HG02763 (cell line): ENCODE measurements around the gene COL25A1.
"Not testable (repeated sequence)": the region's sequence is repeated elsewhere in the genome, so short reads cannot be mapped to it uniquely, and the experiment has no call there.

Experiments
- ATAC-seq: cut with Tn5 transposase; IDR thresholded peaks from one replicate; pipeline ENCODE4 v1.9.1; 2021; ENCODE audit warnings: mild to moderate bottlenecking, moderate library complexity; ENCODE audit not compliant: unreplicated experiment

Gene COL25A1

DNA sequence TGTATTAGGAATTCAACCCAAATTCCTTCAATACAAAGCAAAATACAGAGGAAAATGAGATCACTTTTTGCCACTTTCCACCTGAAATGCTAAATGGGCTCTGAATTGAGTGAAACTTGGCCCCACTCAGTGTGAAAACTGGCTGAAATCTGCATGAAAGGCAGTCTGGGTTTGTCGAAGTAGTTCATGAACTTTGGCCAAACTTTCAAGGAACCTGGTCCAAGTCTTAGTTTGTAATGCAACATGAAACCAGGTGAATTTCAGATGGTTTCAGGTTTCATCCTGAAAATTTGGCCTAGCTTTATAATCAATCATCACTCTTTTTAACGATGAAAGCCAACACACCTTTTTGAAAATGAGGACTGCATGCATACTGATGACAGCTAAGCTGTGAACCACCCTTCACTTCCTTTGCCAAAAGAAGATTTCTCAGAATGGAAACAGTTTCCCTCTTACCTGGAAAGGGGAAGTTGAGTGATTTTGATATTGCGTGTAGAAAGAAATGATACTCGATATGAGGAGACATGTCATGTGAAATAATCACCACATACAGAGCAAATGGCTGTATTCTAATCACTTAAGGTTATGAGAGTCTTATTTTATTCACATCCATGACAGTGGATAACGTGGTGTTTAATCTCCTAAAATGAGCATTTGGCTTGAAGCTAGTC lies 329.7 kb downstream of the COL25A1 start:
- ATAC-seq: no peak

DNA sequence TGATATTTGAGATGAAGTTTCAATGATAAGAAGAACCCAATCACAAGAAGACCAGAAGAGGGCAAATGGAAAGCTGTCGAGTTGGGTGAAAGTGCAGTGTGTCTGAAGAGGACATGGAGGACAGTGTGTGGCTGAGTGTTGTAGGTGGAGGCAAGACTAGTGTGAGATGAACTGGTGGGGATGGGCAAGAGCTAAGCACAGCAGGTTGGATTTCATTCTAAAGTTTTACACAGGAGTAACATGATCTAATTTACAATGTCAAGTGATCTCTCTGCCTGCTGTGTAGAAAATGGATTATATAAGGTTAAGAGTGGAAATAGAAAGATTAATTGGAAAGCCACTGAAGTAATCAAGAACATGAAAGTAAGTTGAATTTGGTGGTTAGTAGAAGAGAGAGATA lies 331.0 kb downstream of the COL25A1 start:
- no peak for ATAC-seq

DNA sequence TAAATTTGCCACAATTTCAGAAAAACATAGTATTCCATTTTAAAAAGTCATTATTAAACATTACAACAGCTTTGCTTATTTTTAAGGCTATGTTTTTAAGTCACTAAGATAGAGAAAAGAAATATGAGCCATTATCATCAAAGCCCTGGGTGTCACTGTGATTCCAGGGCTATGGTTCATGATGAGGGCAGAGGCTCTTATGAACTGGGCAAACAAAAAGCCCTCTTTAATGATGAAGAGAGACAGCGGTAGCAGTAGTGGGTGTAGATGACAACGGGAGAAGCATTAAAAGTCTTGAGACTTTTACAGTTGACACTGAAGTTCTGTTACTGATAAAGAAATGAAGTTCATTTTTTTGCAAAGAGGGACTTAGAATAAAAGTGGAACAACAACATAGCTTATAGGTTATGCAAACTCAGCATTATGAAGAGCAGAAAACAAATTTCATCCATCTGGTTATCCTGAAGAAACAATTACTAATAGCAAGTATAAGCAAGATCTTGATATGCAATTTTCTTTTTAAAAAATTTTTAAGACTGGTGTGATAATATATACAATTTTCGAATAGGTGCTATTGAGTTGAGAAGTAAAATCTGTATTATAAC lies 336.9 kb downstream of the COL25A1 start:
- ATAC-seq: no peak

DNA sequence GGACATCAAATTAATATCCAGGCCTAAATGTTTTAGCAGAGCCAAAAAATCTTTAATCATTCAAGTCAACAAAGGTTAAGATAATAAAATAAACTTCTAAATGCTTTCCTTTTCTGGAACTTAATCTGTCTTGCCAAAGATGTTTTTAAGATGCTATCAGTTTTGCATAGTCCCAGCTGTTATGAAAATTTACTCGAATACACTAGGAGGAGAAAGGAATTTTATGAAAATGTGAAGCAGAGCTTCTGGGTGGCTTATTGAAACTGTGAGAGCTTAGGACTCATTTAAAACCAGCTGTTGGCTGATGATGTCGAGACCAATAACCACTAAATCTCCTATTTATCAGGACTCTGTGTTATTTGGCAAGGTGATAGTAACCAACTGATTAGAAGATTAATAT lies 337.4 kb downstream of the COL25A1 start:
- no peak for ATAC-seq

DNA sequence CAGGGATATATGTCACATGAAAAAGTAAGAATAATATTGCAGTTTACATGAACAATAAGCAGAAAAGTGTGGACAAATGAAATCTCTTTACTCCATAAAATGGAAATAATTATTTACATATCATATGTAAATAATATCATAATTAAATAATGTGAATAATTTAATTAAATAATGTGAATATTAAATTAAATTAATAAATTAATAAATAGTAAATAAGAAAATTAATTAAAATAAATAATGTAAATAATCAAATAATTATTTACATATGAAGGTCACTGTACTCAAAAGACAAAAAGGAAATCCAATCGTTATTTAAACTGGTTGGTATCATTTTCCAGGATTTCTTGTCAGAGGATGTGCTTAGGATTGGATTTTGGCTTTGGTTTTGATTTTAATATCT lies 338.5 kb downstream of the COL25A1 start:
- ATAC-seq: no peak

DNA sequence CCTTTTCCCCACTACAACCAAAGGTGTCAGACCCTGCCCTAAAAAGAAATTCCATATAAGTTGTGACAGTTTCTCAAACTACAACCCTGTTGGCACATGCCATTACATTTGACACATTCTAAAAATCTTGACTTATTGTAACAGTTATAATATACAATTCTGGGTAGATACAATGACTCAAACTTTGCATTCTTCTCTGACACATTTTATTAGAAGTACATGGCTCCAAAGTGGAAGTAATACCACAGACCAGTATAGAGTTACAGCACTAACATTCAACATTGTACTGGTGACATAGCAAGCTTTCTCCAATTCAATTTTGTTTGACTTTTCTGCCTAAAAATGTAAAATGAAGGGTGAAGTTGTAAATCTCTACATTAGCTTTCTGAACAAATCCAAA lies 343.0 kb downstream of the COL25A1 start:
- ATAC-seq: no peak

DNA sequence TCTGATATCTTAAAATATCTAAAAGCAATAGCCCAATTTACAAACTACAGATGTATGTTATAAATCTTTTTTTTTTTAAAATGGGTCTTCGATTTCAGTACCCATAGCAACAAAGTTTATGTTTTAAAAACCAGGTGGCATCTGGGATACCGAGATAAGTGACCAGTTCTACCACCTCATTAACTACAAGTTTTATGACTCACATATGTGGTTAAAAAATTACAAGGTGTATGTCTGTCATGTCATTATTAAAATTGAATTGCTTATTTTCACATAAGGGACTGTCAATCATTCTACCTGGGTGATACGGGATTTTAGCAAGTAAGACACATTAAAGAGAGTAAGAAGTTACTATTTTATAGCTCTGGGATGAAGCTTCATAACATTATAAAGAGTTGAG lies 347.6 kb downstream of the COL25A1 start:
- ATAC-seq: no peak

DNA sequence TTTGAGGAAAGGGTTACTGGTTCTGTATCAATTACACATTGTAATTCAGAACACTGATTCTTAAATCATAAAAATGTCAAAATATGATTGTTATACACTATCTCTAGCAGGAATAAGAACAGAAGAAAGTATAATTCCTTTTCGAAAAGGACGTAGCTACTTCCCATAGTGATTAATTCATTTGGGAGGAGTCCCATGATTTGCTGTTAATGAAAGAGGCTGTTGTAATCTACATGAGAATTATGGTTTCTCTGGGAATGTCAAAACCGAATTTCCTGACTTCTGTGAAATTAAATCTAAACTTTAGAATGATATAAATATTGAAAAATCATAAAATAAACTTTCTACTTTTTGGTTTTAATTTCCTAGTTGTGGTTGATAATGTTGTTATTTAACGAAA lies 348.5 kb downstream of the COL25A1 start:
- ATAC-seq: no peak

DNA sequence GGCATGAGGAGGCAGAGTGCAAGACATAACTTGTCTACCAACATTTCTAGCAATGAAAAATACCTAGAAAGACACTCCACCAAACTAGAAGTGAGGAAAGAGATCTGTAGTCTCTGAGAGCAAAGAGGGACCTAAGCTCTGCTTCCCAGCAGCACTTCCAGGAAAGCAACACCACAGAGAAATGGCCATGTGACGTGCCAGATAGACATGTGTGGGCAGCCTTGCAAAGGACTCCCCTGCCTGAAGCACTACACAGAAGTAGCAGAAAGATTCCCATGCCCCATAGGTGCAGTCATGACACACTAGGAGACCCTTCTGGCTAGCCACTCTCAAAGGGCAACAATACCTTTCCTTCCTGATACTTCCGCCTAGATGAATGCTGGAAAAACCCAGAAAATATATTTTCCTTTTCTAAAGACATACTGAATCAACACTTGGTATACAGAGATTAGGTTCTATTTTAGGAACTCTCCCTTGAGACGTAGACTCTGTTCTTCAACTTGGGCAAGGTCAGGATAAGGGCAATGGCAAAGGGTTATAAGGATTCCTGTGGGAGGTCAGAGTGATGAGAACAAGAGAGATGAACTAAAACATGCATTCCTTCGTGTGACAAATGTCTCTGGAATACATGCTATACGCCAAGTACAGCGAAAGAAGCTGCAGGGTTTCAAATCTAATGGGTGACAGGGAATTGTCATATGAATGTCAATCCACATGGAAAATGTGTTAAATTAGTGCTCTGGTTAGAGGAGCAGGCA lies 352.1 kb downstream of the COL25A1 start:
- no peak for ATAC-seq

DNA sequence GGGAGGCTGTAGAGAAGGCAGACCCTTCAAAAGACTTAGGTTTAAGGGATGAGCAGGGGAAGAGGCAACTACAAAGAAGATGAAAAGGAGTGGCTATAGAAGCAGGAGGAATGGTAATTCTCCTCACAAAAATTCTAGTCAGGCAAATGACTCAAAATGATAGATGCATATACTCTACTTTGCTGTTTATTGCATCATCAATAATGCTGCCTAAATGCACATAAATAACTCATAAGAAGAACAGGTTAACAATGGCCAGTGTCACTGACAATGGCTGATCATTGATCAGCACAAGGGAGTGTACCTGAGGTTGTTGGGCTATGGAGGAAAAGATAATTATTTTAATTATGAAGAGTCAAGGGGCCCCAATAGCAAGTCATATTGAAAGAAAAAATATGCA lies 354.9 kb downstream of the COL25A1 start:
- no peak for ATAC-seq

DNA sequence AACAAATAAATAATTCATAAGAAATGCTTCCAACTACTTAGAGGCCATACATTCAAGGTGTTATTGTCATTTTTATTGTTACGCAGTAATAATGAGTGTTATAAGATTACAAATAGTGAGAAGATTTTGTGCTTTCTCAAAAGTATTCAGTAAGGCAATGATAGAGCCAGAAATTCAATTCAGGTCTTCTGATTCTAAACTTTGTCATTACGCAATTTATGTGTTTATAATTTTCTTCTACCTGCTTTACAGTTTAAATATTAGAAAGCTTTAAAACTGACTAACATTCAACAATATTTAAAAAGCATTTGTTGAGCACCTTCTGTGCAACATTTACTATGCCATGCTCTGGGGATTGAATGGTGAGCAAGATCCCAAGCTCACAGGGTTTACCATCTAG lies 356.2 kb downstream of the COL25A1 start:
- no peak for ATAC-seq

DNA sequence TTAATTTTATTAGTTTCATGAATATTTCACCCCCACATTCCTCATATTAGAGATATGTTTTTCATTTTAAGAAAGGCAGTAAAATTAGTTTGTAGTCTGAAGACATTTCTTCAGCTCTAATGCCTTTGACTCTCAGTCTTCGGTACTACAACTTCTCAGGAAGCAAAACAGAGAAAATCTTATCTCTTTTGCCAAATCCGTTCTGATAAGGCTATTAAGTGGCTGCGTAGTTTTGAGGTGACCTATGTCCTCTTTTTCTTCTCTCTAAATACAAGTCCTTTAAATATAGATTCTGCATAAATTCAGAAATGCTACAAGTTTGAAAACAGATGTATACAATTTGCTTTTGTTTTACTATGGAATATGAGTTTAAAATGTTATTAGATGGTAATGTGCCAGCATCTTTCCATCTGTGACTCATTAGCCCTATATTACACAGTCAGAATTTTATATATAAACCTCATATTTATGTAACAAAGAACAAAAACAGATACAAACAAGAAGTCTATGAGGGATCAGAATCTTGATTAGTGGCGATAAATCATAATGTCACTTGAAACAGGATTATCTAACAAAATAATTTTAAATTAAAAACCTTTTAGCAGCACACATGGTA lies 358.4 kb downstream of the COL25A1 start:
- ATAC-seq: no peak

DNA sequence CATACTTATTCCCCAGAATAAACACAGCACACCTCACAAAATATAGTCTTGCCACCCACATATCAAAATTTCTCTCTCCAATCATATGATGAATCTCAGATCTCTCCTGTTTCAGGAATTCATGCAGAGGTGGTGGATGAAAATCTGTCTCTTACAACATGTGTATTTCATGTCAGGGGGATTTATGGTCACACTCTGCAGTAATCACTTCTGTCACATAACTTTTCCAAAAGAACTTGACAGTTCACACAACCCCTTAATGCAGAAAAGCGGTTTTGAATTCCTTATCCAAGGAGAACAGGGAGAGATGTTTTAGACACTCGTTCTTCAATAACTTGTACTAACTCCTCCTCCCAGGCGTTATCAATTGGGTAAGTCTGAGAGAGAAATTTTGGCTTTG lies 359.1 kb downstream of the COL25A1 start:
- ATAC-seq: no peak

DNA sequence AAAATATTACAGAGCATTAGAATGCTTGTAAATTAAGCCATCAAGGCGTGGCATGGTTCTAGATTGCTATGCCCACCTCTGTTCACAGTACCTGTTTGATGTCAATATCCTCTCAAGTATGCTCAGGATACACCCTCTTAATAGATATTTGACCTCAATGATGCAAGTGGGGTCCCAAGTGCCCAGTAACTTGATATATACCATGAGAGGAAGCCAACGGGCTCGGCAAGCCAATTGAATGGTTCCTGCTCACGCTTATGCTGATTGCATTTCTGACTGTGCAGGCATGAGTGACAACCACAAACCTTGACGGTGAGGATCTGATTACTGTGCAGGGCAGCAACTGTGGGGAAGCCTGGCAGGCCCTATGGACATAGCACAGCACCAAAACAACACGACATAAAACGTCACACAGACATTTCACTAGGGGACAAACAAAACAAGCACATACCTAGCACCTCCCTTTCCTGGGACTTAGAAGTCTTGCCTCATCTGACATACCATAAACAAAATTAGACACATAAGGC lies 360.5 kb downstream of the COL25A1 start:
- no peak for ATAC-seq

DNA sequence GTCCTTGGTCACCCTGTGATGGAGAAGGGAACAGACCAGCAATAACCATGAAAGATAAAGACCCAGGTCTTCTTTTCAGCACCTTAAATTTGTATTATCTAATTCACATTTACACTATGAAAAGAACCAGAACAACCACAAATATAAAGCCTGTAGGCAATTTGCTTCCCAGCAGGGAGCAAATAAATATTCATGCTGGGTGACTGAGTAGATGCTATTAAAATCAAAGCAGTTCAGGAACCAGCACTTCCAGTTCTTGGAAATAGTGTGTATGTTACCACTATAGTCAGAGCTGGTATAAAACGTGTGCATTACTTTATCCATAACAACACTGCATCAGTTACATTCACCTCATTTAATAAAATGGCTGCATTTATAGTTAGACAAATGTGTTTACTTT lies 361.8 kb downstream of the COL25A1 start:
- ATAC-seq: no peak

DNA sequence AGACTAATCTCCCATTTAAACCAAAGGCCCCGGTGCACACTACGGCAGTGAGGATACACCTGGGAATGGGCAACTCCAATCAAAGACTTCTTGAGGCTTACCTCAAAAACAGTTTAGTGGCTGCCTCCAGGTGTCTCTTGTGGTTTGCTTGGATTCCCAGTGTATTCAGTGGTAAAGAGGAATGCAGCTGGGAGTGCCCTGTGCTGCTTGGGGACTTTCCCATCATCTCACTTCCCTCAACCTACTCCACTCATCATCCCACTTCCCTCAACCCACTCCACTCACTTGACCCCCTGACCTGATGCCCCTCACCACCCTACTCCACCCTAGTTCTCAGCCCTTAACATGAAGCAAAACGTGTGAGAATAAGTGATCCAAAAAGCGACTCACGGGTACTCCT lies 362.3 kb downstream of the COL25A1 start:
- no peak for ATAC-seq

DNA sequence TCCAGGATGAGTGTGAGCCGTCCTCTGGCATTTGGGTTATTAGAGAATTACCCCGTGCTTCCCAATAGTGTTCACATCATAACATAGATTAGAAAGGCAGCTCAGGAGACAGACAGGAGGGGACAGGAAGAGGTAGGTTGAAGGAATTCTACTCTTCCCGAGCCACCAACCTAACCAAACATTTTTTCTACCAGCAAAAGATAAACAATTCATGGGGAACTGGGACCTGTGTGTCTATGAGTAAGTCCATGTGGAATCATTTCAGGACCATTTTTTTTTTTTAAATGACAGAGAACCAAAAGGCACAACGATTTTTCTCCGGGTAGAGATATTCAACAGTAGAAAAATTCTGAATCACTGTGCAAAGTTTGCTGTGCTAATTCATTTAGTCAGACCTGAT lies 365.4 kb downstream of the COL25A1 start:
- no peak for ATAC-seq

DNA sequence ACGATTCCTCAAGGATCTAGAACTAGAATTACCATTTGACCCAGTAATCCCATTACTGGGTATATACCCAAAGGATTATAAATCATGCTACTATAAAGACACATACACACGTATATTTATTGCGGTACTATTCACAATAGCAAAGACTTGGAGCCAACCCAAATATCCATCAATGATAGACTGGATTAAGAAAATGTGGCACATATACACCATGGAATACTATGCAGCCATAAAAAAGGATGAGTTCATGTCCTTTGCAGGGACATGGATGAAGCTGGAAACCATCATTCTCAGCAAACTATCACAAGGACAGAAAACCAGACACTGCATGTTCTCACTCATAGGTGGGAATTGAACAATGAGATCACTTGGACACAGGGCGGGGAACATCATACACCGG lies 368.5 kb downstream of the COL25A1 start:
- not testable (repeated sequence) for ATAC-seq

DNA sequence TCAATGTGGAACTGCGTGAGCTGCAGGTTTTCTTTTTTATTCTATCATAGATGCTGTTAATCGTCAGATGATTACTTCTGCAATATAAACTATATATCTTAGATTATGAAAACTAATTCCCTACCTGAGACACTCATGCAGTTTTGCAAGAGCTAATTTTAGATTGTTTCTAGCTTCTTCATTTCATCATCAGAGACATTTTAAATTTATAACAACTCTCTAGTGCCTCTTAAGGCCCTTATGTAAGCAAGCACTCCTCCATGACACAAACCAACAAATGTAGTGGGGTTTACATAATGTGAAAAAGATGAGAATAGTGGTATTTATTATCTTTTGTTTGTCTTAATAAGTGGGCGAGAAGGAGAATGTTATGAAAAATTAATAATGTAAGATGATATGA lies 369.4 kb downstream of the COL25A1 start:
- no peak for ATAC-seq

DNA sequence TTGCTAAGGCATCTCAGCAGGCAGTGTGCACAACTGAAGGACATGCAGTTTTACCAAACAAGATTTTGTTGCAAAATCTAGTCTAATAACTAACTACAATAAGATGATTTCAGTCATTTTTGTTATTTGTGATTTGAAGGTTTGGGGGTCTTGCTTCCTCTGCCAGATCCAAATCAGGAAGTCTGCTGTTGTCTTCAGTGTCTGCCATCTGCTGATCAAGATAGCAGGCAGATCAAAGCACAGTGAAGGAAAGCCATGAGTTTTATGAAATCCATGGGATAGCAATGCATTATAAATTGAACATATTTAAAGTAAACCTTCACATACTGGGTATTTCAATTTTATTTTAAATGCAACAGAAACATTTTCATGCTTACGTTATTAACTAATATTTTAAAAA lies 370.5 kb downstream of the COL25A1 start:
- ATAC-seq: no peak

DNA sequence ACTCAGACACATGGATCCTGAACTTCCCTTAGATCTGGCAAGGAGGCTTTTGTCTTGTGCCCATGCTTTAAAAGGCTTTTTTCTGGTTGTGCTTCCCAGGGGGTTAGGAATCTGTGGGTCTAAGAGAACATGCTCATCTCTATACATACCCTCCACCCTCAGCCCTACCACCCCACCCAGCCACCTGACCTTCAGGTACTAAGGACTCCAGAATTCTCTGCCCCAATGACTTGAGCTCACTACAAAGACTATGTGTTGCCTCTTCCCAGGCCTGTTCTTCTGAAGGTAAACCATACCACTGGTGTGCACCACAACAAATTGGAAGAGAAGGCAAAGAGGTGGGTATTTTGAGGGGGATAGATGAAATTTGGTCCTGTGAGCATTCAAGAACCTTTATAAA lies 372.3 kb downstream of the COL25A1 start:
- ATAC-seq: no peak

DNA sequence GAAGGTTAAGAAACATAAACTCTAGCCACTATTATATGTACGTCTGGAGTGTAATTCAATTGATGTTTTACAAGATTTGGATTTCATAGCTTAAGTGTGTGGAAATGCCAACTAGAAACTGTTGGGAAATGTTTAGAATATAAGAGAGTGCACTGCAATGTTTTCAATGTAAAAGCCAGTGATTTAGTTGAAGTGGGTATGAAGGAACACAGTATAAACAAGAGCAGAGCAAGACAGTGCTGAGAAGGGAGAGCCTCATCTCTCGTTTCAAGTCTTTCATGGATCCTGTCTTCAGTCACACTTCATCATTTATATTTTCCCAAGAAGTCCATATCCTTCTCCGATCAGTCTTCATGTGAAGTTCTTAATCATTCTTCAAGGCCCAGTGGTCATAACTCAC lies 375.7 kb downstream of the COL25A1 start:
- ATAC-seq: no peak
